GM18502 (cell line): ENCODE data around the gene CMTM6.

ENCODE experiments used
- ATAC-seq: cut with Tn5 transposase; IDR thresholded peaks from one replicate; pipeline ENCODE4 v1.9.1; 2021; ENCODE audit warnings: mild to moderate bottlenecking; ENCODE audit not compliant: unreplicated experiment, poor library complexity

The CMTM6 gene

GRCh38 chr3:32450992-32451659 lies 51.5 kb downstream of the CMTM6 start:
- no peak for ATAC-seq

- ATAC-seq = no peak
These were observed 52.2 kb downstream of the CMTM6 start for GRCh38 chr3:32450426-32450825.

GRCh38 chr3:32449691-32450090 lies 53.0 kb downstream of the CMTM6 start:
- no peak for ATAC-seq

DNA sequence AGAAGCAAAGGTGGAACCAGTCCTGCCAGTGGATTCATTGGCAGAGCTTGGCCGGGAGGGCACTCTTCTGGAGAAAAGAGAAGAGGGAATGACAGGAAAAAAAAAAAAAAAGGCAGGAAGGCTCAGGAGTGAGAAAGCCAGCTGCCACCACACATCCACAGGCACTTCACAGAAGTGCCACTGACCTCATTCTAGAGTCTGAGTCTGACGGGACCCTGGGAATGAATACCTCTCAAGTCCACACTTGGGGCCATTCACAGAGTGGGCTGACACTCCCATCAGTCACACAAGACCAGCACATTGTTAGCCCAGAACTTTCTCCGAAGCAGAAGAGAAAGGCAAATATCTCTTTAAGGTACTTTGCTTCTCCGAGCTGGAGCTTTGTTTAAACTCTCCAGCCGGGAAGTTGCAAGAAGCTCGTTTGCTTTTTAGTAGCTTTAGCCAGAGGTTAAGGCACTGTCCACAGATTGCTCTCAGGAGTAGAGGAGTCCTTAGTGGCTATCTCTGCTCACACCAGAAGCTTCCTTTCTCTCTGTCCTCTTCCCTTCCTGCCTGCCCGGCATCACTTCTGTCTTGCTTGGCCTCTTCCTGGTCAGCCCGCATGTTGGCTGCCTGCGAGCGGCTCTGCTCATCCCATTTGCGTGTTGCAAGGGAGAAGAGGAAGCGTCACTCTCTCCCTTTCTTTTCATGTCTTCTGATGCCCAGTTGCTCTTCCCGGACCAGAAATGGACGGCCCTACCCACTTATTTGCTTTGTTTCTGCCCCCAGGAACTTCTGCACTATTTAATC lies 53.8 kb downstream of the CMTM6 start:
- ATAC-seq = no peak

DNA sequence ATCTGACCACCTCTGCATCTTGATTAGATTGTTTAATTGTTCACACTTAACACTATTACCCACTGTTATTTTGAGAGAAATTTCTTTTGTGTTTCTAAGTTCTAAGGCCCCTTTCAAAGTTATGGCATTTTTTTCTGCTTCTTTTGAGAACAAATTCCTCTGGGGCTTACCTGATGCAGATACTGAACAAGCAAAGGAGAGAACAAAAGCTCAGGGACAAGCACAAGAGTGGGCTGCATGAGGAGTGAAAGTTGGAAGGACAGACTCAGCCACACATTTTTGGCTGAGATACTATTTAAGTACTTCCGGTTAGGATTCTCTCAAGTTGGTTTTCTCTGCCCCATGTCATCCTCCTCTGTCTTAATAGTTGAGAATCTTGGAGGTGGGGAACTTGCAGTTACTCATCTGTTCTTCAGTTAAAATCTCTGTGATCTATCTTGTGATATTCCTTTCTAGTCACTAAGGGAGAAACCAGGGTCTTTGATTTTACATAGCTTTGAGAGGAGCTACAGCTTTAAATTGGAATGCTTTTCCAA lies 54.7 kb downstream of the CMTM6 start:
- ATAC-seq = no peak

- no peak for ATAC-seq
These were observed 59.2 kb downstream of the CMTM6 start for GRCh38 chr3:32443478-32443877.

DNA sequence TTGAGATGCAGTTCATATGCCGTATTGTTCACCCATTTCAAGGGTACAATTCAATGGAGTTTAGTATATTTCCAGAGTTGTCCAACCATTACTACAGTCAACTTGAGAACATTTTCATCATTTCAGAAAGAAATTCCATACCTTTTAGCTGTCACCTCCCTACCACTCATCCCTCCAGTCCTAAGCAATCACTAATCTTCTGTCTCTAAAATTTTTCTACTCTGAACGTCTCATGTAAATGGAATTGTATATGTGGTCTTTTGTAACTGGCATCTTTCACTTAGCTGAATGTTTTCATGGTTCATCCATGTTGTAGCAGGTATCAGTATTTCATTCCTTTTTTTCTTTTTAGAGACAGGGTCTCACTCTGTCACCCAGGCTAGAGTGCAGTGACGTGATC lies 59.9 kb downstream of the CMTM6 start:
- ATAC-seq = no peak

DNA sequence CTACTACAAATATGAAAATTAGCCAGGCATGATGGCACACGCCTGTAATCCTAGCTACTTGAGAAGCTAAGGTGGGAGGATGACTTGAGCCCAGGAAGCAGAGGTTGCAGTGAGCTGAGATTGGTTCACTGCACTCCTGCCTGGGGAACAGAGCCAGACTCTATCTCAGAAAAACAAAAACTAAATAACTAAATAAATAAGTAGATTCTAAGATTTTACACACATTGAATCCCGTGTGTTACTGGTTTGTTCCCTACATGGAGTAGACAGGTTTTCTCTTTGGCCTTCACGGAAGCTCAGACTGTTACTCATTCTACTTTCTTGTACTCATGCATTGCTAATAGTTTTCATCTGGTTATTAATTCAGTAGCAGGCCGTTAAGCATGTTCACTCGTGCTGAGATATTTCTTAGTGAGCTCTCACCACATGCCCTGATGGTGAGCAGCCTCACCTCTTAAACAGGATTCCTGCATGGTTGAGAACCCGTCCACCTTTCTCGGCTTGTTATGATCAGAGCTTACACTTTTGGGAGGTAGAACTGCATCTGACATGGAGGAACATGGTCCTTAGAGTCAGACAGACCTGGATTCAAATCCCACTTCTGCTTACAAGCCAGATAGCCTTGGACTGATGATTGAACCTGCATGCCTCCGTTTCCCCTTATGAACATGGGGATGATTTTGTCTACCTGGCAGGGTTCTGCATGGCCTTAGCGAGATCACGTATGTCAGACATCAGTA lies 61.9 kb downstream of the CMTM6 start:
- ATAC-seq = no peak

DNA sequence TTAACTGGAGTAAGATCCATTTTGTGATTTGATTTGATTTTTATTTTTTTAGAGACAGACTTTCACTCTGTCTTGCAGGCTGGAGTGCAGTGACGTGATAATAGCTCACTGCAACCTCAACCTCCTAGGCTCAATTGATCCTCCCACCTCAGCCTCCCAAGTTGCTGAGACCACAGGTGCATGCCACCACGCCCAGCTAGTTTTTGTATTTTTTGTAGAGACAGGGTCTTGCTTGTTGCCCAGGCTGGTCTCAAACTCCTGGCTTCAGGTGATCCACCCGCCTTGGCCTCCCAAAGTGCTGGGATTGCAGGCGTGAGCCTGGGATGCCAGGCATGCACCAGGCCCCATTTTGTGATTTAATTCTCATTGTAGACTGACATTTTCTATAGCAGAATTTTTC lies 63.2 kb downstream of the CMTM6 start:
- peak; percentile 19 for ATAC-seq

- ATAC-seq = peak; percentile 92
These were observed 63.9 kb downstream of the CMTM6 start for GRCh38 chr3:32438596-32439344.

DNA sequence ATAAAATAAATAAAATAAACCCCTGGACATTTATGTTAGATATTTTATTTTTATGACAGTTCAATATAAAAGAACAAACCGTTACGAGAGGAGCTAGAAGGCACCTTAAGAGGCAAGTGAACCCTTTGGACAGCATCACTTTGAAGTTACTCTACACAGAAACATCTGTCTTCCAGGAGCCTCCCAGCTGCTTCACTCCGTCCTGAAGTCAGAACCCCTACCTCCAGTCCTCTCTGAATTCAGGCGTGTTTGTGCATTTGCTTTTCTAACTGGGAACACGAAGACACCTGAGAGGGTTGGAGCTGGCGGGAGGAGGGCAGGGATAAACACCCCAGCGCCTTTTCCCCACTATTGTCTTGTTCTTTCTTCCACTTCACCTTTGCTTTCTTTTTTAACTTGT lies 64.8 kb downstream of the CMTM6 start:
- no peak for ATAC-seq

DNA sequence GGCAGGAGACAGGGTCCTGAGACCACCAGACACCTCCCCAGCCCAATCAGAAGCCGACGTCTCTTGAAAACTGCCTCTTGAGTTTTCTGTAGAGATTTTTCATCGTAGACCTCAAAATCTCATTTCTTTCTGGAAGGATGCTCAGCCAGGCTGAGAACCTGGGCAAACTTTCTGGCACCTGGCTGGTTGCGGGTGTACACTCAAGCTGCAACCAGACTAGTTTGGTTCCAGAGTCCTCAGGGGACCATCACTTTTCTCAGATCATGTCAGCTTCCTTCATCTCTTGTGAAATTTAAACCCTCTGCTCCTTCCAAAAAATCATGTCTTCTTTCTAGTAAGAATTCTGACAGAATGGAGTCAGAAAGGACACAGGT lies 65.8 kb downstream of the CMTM6 start:
- peak; percentile 37 for ATAC-seq

DNA sequence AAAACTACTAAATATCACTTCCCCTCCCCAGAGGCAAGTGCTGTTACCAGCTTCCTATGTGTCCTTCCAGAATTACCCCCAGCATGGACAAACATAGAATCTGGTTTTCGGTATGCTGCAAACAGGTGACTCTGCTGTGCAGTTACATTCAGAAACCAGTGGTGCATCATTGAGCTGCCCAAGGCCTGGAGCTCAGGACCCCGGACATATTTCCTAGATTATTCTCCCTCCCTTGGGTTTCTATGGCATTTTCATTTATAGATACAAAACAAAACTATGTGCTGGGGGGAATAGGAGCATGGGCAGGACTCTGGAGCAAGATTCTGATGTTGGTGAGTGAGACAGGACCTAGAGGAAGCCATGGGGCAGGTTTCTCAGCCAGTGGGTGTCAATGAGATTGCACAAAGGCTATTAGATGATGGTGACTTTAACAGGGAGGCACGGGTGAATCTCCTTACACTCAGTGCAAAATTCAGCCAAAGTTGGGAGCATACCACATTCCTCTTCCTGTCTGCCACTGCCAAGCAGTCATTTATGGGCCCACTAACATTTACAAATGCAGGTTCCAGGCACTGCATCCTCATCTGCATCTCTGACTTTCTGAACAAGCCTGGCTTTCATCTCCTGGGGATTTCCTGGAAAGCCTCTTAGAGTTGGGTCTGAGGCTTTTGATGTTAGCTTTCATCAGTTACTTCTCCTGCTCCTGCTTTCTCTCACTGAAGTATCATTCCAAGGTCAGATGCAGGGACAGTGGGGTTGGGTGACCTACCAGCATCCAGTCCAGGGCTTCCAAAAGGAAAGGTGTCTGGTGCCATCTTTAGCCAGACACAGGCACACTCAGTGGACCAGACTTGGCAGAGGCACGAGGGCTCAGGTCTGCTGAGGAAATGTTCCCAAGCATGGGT lies 66.5 kb downstream of the CMTM6 start:
- no peak for ATAC-seq

GRCh38 chr3:32434206-32434605 lies 68.4 kb downstream of the CMTM6 start:
- no peak for ATAC-seq

- peak; percentile 42 for ATAC-seq
These were observed 69.7 kb downstream of the CMTM6 start for GRCh38 chr3:32432711-32433530.

- ATAC-seq = no peak
These were observed 70.5 kb downstream of the CMTM6 start for GRCh38 chr3:32432045-32432710.

DNA sequence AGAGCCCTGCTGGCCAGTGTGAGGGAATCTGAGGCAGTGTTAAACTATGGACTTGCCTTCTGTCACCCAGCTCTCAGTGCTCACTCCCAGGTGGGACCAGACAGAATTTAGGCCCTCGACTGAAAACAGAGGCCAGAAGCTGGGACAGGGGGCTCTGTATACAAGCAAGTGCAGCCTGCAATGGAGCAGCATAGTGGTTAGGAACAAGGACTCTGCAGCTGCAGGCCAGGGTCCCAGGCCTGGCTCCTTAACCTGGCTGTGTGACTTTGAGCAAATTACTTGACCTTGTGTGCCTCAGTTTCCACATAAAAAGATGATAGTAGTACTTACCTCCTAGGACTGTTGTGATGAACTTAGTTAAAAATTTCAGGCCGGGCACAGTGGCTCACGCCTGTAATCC lies 71.2 kb downstream of the CMTM6 start:
- no peak for ATAC-seq
